GM18858 (cell line): ENCODE data around the gene DSCAM.
"Not testable (repeated sequence)": the region's sequence is repeated elsewhere in the genome, so short reads cannot be mapped to it uniquely, and the experiment has no call there.

Source experiments
- ATAC-seq: cut with Tn5 transposase; IDR thresholded peaks from one replicate; pipeline ENCODE4 v1.9.1; 2021; ENCODE audit not compliant: unreplicated experiment

Gene DSCAM

GRCh38 chr21:40073642-40074041 is 773.3 kb downstream of the DSCAM start:
- no peak for ATAC-seq

GRCh38 chr21:40070871-40071270 is 776.1 kb downstream of the DSCAM start:
- no peak for ATAC-seq

GRCh38 chr21:40067751-40068150 is 779.2 kb downstream of the DSCAM start:
- ATAC-seq, result no peak

GRCh38 chr21:40066221-40066620 is 780.7 kb downstream of the DSCAM start:
- ATAC-seq, result no peak

- no peak for ATAC-seq
These were observed 786.8 kb downstream of the DSCAM start for GRCh38 chr21:40060083-40060677.

GRCh38 chr21:40057331-40057730 is 789.6 kb downstream of the DSCAM start:
- ATAC-seq, result no peak

GRCh38 chr21:40056031-40056430 is 790.9 kb downstream of the DSCAM start:
- no peak for ATAC-seq

- no peak for ATAC-seq
These were observed 792.6 kb downstream of the DSCAM start for GRCh38 chr21:40054403-40054802.

- no peak for ATAC-seq
These were observed 794.0 kb downstream of the DSCAM start for GRCh38 chr21:40053007-40053406.

- ATAC-seq, result no peak
These were observed 794.7 kb downstream of the DSCAM start for GRCh38 chr21:40052276-40052675.

- no peak for ATAC-seq
These were observed 795.2 kb downstream of the DSCAM start for GRCh38 chr21:40051801-40052200.

- no peak for ATAC-seq
These were observed 797.0 kb downstream of the DSCAM start for GRCh38 chr21:40049931-40050290.

- no peak for ATAC-seq
These were observed 797.7 kb downstream of the DSCAM start for GRCh38 chr21:40049031-40049930.

- no peak for ATAC-seq
These were observed 798.8 kb downstream of the DSCAM start for GRCh38 chr21:40047993-40048730.

- ATAC-seq, result no peak
These were observed 799.7 kb downstream of the DSCAM start for GRCh38 chr21:40047211-40047610.

GRCh38 chr21:40043866-40044265 is 803.1 kb downstream of the DSCAM start:
- no peak for ATAC-seq

GRCh38 chr21:40043423-40043822 is 803.5 kb downstream of the DSCAM start:
- ATAC-seq, result no peak

- ATAC-seq, result no peak
These were observed 805.5 kb downstream of the DSCAM start for GRCh38 chr21:40041446-40041845.

GRCh38 chr21:40033156-40033782 is 813.7 kb downstream of the DSCAM start:
- not testable (repeated sequence) for ATAC-seq

GRCh38 chr21:40029888-40030287 is 817.1 kb downstream of the DSCAM start:
- ATAC-seq, result no peak

- not testable (repeated sequence) for ATAC-seq
These were observed 818.6 kb downstream of the DSCAM start for GRCh38 chr21:40028393-40028792.
